ENCODE results near the gene SLC25A47.
A peak's percentile ranks its signal among the peaks of the same experiment; 100 is the strongest.
"Not testable (repeated sequence)": the region's sequence is repeated elsewhere in the genome, so short reads cannot be mapped to it uniquely, and the experiment has no call there.

SLC25A47 gene

DNA sequence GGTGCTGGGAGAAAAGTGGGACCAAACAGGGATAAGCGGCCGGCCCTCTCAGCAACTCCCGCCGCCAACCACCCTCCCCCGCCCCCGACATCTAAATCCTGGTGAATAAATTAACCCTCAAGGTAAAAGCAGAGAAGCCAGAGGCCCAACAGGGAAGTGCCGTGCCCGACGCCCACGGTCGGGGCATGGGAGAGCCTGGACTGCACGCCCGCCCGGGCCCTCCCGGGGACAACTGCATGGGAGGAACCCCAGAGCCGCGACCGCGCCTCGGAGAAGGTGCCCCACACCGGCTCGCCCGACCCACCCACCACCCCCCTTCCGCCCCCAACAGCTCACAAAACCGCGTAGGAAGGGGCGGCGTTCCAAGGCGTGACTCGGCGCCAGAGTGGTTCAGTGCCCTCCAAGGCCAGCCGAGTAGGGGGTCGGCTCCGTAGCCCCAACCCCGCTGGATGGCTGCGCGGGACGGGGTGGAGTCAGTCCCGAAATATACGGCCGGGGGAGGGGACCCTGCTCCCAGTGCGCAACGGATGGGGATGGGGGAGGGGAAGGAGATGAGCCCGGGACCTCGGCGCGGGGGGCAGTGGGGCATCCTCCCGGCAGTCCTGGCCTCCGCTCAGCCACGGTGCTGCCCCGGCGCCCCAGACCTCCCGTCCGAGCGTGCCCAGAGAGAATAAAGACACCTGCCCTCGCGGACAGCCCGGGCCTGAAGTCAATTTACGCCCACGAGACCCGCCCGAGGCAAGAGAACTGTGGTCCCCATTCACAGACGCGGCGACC is 17.6 kb upstream of the SLC25A47 start:
- DNase-seq (ENCODE audit: low spot score) = peak; percentile 61

DNA sequence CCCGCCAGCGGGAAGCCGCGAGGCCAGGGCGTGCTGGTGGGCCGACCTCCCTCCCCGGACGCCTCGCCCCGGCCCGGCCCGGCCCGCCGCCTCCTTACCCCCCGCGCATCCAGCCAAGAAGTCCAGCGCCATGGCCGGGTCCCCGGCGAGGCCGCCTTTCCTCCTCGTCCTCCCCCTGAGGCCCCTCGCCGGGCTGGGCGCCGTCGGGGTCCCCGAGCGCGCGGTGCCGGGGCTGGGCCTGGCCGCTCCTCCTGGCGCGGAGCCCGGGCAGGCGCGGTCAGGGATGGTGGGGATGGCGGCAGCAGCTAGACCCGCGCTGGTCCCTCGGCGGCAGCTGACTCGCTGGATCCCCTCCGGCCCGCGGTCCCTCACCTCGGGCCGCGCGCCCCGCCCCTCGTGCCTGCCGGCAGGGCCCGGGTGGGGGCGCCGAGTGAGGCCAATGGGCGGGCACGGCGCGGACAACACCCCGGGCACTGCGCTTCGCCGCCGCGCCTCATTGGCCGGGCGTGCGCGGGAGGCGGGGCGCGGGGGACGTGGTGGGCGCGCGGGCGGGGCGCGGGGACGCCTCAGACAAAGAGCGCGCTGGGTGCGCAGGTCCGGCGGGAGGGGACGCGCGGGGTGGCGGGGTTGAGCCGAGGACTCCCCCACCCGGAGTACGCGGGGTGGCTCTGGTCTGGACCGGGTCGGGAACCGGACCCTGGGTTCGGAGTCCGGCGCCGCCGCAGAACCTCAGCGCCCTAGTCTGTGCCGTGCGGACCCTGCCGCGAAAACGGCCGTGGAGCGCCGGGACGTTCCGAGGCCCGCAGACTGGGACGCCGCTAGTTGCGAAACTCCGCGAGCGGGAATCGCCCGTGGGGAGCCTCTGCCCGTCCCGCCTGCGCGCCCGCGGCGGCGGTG is 16.8 kb upstream of the SLC25A47 start, which contains the start of gene SLC25A29:
Gene SLC25A29, minus strand, starts transcription at position 344 of the 897 bp plus-strand sequence. Its CDS starts 212 bp downstream, at position 132.
- DNase-seq (ENCODE audit: low spot score) = peak; percentile 87

DNA sequence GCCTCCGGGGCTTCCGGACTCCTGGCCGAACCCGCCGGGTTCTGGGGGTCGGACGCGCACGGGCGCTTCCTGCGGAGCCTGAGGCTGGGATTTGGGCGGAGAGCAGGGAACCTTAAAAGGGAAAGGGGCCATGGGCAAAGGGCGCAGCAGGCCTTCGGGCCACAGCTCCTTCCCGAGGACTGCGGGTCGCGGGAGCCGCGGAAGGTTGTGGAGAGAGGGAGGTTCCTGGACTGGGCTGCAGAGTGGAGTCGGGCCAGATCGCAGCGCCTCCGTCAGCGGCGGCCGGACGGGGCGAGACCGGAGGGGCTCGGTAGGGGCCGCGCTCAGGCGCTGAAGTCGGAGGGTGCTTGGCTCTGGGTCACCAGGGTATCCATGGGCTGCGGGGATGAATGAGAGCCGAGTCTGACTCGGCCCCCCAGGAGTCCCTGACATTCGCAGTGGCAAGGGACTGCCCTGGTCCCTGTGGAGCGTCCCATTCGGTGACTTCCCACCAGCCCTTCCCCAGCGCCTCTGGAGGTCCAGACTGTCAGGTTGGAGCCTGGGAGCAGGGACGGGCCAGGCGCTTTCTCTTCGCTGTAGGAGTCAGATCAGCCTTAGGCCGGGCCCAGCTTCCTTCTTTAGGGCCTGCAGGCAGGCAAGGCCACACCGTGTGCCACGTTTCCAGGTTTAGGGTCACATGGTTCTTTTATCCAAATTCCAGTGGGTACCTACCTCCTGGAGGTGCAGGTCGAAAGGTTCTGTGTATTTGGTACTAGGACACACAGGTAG is 16.0 kb upstream of the SLC25A47 start:
- no peak for DNase-seq (ENCODE audit: low spot score)

- DNase-seq (ENCODE audit: low spot score) = peak; percentile 30
Measured at GRCh38 chr14:100307766-100308426, 15.2 kb upstream of the SLC25A47 start.

DNA sequence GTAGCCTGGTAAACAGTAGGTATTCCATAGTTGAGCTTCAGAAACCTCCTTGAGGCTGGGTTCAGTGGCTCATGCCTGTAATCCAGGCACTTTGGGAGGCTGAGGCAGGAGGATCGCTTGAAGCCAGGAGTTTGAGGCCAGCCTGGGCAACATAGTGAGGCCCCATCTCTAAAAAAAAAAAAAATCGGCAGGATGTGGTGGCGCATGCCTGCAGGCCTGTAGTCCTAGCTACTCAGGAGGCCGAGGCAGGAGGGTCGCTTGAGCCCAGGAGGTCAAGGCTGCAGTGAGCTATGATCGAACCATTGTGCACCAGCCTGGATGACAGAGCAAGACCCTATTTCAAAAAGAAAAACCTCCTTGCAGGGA is 14.7 kb upstream of the SLC25A47 start:
- DNase-seq (ENCODE audit: low spot score) = not testable (repeated sequence)

- no peak for DNase-seq (ENCODE audit: low spot score)
Measured at GRCh38 chr14:100309028-100309737, 14.0 kb upstream of the SLC25A47 start.

- DNase-seq (ENCODE audit: low spot score) = not testable (repeated sequence)
Measured at GRCh38 chr14:100312110-100312876, 10.8 kb upstream of the SLC25A47 start.

DNA sequence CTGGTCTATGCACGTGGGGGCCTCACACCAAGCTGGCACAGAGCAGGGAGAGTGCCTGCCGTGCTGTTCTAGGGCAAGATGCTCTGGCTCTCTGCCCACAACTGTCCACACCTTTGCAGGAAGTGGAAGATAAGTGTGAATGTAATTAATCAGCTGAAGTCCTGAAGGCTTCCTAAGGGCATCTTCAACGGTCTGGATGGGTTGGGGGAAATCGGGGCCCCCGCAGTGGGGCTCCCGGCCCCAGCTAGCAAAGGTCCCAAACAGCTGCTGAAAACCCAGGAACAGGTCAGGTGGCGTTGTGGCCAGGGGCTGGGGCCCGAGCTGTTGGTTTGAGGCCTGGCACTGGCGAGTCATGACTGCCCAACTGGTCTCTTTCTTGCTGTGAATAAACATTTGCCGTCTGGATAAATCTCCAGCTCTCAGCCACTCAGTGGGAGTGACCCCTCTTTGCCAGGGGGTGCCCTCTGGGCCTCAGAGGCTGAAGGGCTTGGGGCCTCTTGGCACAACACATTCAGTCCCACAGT is 10.2 kb upstream of the SLC25A47 start:
- no peak for DNase-seq (ENCODE audit: low spot score)

- no peak for DNase-seq (ENCODE audit: low spot score)
Measured at GRCh38 chr14:100313464-100314230, 9.5 kb upstream of the SLC25A47 start.

- no peak for DNase-seq (ENCODE audit: low spot score)
Measured at GRCh38 chr14:100314724-100315123, 8.4 kb upstream of the SLC25A47 start.

- DNase-seq (ENCODE audit: low spot score) = no peak
Measured at GRCh38 chr14:100317389-100317788, 5.8 kb upstream of the SLC25A47 start.

DNA sequence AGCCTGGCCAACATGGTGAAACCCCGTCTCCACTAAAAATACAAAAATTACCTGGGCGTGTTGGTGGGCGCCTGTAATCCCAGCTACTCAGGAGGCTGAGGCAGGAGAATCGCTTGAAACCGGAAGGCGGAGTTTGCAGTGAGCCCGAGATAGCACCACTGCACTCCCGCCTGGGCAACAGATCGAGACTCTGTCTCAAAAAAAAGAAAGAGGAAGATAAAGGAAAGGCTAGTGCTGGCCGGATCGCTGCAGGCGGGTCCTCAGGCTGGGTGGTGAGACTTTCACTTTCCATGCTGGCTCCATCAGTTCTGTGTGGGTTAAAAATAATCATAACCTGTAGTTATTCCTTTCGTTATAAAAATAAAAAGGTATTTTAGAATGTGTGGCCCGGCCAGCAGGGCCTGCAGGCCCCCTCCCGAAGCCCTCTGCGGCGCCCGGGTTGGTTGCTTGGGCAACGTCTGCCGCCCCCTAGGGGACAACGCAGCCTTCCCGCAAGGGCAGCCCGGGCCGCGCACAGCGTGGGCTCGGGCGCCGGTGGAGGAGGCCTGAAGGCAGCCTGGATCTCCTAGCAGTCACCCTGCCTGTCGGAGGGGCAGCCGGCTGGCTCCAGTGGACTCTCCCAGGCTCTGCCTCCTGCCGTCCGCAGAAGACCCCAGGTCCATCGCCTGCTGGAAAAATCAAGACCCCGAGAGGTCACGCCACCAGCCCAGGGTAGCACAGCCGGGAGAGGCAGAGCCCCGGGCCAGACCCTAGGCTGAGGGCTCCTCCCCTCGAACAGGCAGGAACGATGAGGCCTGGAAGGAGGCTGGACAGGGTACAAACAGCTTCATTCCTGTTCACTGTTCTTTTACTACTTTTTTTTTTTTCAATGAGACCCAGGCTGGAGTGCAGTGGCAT is 5.0 kb upstream of the SLC25A47 start:
- DNase-seq (ENCODE audit: low spot score) = no peak

GRCh38 chr14:100320157-100320856 is 2.8 kb upstream of the SLC25A47 start:
- DNase-seq (ENCODE audit: low spot score) = no peak

DNA sequence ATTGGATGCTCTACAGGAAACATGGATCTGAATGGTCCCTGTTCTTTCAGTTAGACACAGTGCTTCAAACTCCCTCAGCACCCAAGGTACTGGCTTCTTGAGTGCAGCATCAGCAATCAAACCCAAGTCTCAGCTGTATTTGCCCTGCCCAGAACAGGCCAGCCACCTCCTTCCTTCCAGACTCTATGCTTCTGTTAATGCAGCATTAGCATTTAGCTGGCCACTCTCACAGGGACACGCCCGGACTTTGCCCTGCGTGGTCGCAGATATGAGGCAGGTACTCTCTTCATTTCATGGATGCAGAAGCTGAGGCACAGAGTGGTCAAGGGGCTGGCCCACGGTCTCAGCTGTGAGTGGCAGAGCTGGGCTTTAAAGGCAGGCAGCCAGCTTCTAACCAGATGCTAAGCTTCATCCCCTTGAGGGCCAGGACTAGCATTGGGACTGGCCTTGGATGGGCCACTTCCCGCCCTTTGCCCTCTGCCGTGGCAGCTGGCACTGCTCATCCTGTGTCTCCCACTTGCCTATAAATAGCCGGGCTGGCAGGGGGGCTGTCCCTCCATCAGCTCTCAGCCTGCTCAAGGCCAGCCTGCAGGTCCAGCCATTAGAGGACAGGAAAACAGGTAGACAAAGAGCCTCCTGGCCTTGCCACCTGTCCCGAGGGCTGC is 1.5 kb upstream of the SLC25A47 start:
- DNase-seq (ENCODE audit: low spot score) = no peak

DNA sequence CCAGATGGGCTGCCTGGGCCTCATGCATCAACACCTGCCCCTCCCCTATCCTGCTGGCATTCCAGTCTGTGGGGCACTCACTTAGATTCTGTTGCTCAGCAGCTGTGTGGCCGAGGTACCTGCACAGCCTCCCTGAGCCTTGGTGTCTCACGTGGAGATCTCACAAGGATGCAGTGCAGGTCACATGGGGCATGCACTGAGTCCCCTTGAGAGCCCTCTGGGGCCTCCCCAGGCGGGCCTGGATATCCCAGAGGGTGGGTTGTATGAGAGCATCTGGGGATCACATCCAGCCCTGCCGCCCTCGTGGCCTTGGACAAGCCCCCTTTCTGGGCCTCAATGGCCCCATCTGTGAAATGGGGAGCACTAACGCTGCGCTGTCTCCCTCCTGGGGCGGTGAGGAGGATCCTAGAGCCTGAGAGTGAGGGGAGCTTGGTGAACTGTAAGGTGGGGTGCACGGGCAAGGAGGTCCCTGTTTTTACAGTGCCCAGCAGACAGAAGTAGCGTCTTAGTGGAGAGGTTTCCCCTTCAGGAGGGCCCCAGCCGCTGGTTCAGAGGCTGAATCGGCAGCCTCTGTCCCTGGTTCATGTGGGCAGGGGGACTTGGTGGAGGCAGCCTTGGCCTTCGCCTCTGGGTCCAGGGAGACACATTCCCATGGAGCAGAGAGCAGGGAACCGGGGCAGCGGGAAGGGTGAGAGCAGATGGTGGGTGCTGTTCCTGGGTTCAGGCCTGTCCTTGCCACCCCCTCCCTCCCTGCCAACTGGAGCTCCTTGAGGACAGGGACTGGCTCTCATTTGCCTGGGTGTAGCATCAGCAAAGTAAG is 791 bp upstream of the SLC25A47 start:
- no peak for DNase-seq (ENCODE audit: low spot score)

GRCh38 chr14:100323942-100324307 is 786 bp downstream of the SLC25A47 start:
- DNase-seq (ENCODE audit: low spot score) = no peak

Data from SW480 (cell line).